ENCODE results near the gene PSMD11. TPM values are rescaled to one million over a fixed set of nuclear protein-coding genes. Genes with fewer than 3 reads are reported as not detected.

PSMD11 gene
- total RNA-seq (153 and 161 TPM in 2 replicates), polyA plus RNA-seq (56.4 and 59.4 TPM in 2 replicates), polyA minus RNA-seq (167 and 171 TPM in 2 replicates), Bru-seq, nascent RNA (percentile 94 among the genes with signal in this experiment), BruChase-seq, experiment 1, labeled RNA remaining after a 6-hour chase (percentile 96 among the genes with signal in this experiment), BruChase-seq, experiment 2, labeled RNA remaining after a 2-hour chase (percentile 96 among the genes with signal in this experiment)
- 84.0 and 84.8 TPM in 2 replicates for polyA plus RNA-seq (2011; cell fraction: cytosol; rRNA removed)
- 93.1 and 112 TPM in 2 replicates for polyA plus RNA-seq (2011; cell fraction: nucleus; rRNA removed)
- 117 and 183 TPM in 2 replicates for polyA plus RNA-seq (2012)
- polyA minus RNA-seq (2011; cell fraction: cytosol; rRNA and poly(A)+ RNA removed): 90.0 TPM
- polyA minus RNA-seq (2011; cell fraction: nucleus; rRNA and poly(A)+ RNA removed): 83.6 and 138 TPM in 2 replicates
- long read RNA-seq, full-length matches to known transcripts: 625 of 673 reads
- long read RNA-seq, partial matches to known transcripts: 7 of 673 reads
- long read RNA-seq, other reads (novel, unspliced or antisense): 41 of 673 reads

DNA sequence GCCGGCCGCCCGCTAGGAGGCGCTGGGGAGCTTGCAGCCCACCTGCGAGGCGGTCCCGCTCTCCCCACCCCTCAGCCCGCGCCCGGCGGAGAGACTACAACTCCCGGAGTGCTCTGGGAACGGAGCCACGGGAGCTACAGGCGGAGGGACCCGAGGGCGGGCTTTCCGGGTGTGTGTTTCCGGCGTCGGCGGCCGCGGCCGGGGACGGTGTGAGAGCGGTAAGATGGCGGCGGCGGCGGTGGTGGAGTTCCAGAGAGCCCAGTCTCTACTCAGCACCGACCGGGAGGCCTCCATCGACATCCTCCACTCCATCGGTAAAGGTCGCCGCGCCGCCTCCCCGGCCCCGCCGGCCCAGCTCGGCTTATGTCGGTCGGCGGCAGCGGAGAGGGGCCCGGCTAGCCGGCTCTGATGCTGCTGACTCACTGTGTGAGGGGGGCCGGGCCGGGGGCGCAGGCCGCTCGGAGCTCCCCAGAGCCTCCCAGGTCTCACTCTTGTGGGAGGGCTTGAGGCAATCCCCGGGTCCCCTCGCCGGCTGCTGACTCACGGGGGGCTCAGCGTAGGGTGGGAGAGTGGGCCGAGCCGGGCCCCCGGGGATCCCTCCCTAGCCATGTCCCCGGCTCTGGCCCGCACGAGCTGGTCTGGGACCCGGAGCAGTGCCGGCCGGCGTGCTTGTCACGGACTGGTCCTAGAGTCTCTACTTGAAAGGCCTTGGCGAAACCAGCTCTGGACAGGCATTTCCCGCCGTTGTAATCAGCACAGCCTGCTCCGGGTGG is at the start of gene PSMD11:
TSS of gene PSMD11 (plus strand) at position 210 of the 773 bp plus-strand sequence. CDS start at position 224, 14 bp downstream.
- POLR2A ChIA-PET: interaction anchor here (0.6 to 0.9 kb wide), 3 partner anchors 42 to 158 kb away, joined by 3 read pairs; partner anchors contain the start of gene CDK5R1
- Histone ChIP-seq H4K20me1 (replicated peaks; ENCODE audit: control insufficient read depth, extremely low read depth, insufficient read depth, low read length) (no peaks in the 10 kb centered on the region), H3K27me3 (ENCODE audit: control insufficient read depth in 2 of 2, insufficient read depth in 2 of 2, low read length in 2 of 2) (peaks cover 10 to 11% of the 10 kb centered on the region in 2 experiments), H3K4me3 (replicated peaks in 1 of 3; ENCODE audit: insufficient read depth in 1 of 3, low read depth in 1 of 3, low read length in 3 of 3) (peak within 1 kb of the TSS; percentile 53 to 80 (median 57)), H3K4me2 (ENCODE audit: insufficient read depth, low read length) (peak within 1 kb of the TSS; percentile 95), H3K36me3 (ENCODE audit: control insufficient read depth in 2 of 2, extremely low read depth in 1 of 2, insufficient read depth in 2 of 2, low read length in 2 of 2) (peaks cover 0 to 8% of the 10 kb centered on the region in 2 experiments), H3K79me2 (ENCODE audit: control insufficient read depth, insufficient read depth, low read length) (peaks cover 48% of the 10 kb centered on the region), H3K9me3 (replicated peaks; ENCODE audit: control insufficient read depth, insufficient read depth, low read length) (no peaks in the 10 kb centered on the region), H3K27ac (ENCODE audit: insufficient read depth, low read depth, low read length) (peak within 1 kb of the TSS; percentile 59), H3K9ac (replicated peaks; ENCODE audit: extremely low read depth, insufficient read depth, low read length) (peak within 1 kb of the TSS; percentile 89), H3K9me1 (replicated peaks; ENCODE audit: control insufficient read depth, extremely low read depth, insufficient read depth, low read length) (no peaks in the 10 kb centered on the region), H2AFZ (ENCODE audit: low read depth, low read length) (peak within 1 kb of the TSS; percentile 96), H3K4me1 (ENCODE audit: control insufficient read depth, extremely low read depth, insufficient read depth, low read length) (peaks cover 18% of the 10 kb centered on the region)
- DNase-seq (ENCODE audit: low read depth, low spot score) (peak; percentile 97), FAIRE-seq (peak; percentile 97)
- TSS peak; percentile 100 for BruUV-seq (replicated peaks)
- intact Hi-C loops (cut with micrococcal nuclease): no loop called here
- dilution Hi-C loops (cut with MboI; ENCODE audit: extremely low pct_ligation_motif_present, low sequenced_read_pairs): no loop called here
- CTCF ChIA-PET: interaction anchor here (0.7 to 4.5 kb wide), 23 partner anchors 9 to 433 kb away, joined by 3 to 28 read pairs (median 5); partner anchors contain the start of gene CDK5R1
- peak; percentile 42 for TF ChIP-seq POLR2A (IDR thresholded peaks at IDR 0.05; ENCODE audit: low read depth, low read length)
- no peak for TF ChIP-seq JUN (IDR thresholded peaks at IDR 0.05; ENCODE audit: borderline replicate concordance, insufficient read depth, insufficient read length, low read depth)
- TF ChIP-seq FOS (IDR thresholded peaks at IDR 0.05; ENCODE audit: borderline replicate concordance, insufficient read depth, low read length): peak; percentile 32
- peak; percentile 75 for TF ChIP-seq POLR2AphosphoS5 (IDR thresholded peaks at IDR 0.05; ENCODE audit: insufficient read depth, low read depth, low read length)
- TF ChIP-seq CTCF (IDR thresholded peaks at IDR 0.05; ENCODE audit: extremely low read depth in 1 of 2, insufficient read depth in 1 of 2, low read depth in 1 of 2, low read length in 2 of 2): peak; percentile 97 to 98
- TF ChIP-seq, protein P1, sequence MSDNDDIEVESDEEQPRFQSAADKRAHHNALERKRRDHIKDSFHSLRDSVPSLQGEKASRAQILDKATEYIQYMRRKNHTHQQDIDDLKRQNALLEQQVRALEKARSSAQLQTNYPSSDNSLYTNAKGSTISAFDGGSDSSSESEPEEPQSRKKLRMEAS (IDR thresholded peaks at IDR 0.05; ENCODE audit: insufficient read depth, insufficient read length): peak; percentile 14
